AG09309 (cell line): Measurements from ENCODE around the gene SLC13A2.

Experiments used
- DNase-seq: peaks from one replicate; pipeline ENCODE4 v3.0.0-alpha.2; 2010; ENCODE audit warnings: low read depth
- H3K4me3 ChIP-seq: 2 replicates; pipeline ENCODE4 v1.5.1; 2011; ENCODE audit warnings: mild to moderate bottlenecking, low read depth, low read length, moderate library complexity; ENCODE audit not compliant: control insufficient read depth
- CTCF ChIP-seq: IDR thresholded peaks from 2 replicates; pipeline ENCODE4 v1.5.1; 2011; ENCODE audit warnings: mild to moderate bottlenecking, low read depth, low read length, inconsistent platforms; ENCODE audit not compliant: insufficient read depth, control insufficient read depth; ENCODE audit errors: missing control alignments

Gene SLC13A2

GRCh38 chr17:28471531-28472342 is 1.7 kb upstream of the SLC13A2 start:
- no peak for DNase-seq
- no peak overlapping the region for H3K4me3 ChIP-seq
- TF ChIP-seq CTCF, result no peak

- no peak for TF ChIP-seq CTCF
- DNase-seq, result no peak
- no peak overlapping the region for H3K4me3 ChIP-seq
Measured at GRCh38 chr17:28472871-28473497, 460 bp upstream of the SLC13A2 start.

DNA sequence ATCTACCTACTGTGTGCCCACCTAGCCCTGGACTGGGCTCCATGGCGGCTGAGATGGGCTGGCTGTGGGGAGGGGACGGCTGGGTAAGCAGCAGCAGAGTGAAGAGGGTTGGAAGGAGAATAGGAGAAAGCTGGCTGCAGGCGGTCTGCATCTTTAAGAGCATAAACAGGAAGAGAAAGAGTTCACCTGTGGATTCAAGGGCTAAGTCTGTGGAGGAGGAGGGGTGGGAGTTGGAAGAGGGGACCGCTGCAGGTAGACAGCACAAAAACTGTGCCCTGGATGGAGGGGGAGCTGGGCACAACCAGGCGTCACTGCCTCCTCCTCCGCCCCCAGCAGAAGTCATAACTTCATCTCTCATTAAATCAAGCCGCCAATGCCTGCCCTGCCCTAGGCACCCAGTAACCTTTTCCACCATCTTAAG is 677 bp downstream of the SLC13A2 start:
- DNase-seq, result no peak
- H3K4me3 ChIP-seq, result no peak overlapping the region
- no peak for TF ChIP-seq CTCF

DNA sequence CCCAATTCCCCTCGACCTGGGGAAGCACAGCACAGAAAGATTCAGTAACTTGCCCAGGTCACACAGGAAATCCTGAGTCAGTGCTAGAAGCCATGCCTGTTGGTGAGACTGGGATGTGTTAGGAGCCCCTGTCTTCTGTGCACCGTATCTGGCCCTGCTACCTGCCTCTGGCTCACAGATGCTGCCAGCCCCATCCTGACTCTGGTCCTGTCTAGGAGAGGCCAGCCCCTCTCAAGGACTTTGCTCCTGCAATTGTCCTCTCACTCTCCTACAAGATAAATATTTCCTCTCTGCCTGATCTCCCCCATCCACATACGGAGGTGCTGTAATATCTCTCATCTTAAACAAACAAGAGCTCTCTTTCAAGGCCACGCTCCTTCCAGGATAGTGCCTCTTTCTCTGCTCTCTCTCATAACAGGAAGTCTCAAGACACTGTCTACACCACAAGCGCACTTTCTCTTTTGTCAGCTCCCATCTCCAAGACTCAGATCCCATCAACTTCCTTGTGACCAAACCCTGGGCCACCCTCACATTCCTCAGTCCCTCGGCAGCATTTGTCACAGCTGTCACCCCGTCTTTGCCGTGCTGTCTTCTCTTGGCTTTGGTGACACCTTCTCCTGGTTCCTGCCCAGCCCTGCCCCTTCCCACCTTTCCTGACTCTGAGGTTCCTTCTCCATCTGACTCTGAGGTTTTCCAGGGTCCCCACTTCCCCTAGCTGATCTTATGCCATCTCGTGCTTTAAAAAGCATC is 1.9 kb downstream of the SLC13A2 start:
- DNase-seq, result no peak
- no peak for TF ChIP-seq CTCF
- H3K4me3 ChIP-seq, result no peak overlapping the region

DNA sequence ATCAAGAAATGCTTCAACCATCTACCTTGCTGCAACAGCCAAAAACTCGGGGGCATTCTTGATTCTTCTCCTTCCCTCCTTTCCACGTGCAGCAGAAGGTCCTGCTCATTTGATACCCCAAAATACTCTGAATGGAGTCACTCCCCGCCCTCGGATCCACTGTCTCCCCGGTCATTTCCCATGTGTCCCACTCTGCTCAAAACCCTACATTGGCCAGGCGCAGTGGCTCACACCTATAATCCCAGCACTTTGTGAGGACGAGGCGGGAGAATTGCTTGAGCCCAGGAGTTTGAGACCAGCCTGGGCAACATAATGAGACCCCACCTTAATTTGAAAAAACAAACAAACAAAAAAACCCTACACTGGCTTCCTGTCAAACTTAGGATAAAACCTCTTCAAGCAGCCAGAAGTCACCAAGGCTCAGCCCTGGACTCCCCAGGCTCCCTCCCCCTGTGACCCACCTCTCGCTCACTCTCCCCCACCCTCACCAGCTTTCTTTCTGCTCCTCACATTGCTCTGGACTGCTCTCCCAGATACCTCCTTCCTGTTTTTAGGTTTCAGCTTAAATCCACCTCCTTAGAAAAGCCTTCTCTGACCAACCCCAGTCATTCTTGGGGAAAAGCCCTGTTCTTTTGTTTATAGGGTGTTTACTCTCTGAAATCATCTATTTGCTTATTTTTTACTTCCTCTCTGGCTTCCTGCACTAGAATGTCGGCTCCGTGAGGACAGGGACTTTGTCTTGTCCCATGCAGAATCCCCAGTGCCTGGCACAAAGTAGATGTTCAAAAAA is 2.8 kb downstream of the SLC13A2 start:
- no peak for DNase-seq
- no peak overlapping the region for H3K4me3 ChIP-seq
- no peak for TF ChIP-seq CTCF

GRCh38 chr17:28477928-28478327 is 4.5 kb downstream of the SLC13A2 start:
- H3K4me3 ChIP-seq, result no peak overlapping the region
- DNase-seq, result no peak
- TF ChIP-seq CTCF, result no peak
